ENCODE measurements around the gene FAM167B.

FAM167B gene
- 0 to 0.96 (median 0.49) reads per million in 3 experiments for total RNA-seq

GRCh38 chr1:32246888-32247273 lies at the start of gene FAM167B:
Gene FAM167B (plus strand): TSS chr1:32247222. CDS start chr1:32247422, 200 bp downstream.
- no peak for DNase-seq

DNA sequence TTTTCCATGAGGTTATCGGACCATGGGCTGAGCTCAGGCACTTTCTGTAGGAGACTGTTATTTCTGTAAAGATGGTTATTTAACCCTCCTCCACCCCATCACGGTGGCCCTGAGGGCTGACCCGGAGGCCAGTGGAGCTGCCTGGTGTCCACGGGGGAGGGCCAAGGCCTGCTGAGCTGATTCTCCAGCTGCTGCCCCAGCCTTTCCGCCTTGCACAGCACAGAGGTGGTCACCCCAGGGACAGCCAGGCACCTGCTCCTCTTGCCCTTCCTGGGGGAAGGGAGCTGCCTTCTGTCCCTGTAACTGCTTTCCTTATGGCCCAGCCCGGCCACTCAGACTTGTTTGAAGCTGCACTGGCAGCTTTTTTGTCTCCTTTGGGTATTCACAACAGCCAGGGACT lies 49.2 kb upstream of the FAM167B start:
- DNase-seq, result no peak

- DNase-seq, result no peak
Measured at GRCh38 chr1:32198237-32199042, 48.6 kb upstream of the FAM167B start.

- DNase-seq, result no peak
Measured at GRCh38 chr1:32199043-32199716, 47.8 kb upstream of the FAM167B start.

- no peak for DNase-seq
Measured at GRCh38 chr1:32199717-32200072, 47.3 kb upstream of the FAM167B start.

DNA sequence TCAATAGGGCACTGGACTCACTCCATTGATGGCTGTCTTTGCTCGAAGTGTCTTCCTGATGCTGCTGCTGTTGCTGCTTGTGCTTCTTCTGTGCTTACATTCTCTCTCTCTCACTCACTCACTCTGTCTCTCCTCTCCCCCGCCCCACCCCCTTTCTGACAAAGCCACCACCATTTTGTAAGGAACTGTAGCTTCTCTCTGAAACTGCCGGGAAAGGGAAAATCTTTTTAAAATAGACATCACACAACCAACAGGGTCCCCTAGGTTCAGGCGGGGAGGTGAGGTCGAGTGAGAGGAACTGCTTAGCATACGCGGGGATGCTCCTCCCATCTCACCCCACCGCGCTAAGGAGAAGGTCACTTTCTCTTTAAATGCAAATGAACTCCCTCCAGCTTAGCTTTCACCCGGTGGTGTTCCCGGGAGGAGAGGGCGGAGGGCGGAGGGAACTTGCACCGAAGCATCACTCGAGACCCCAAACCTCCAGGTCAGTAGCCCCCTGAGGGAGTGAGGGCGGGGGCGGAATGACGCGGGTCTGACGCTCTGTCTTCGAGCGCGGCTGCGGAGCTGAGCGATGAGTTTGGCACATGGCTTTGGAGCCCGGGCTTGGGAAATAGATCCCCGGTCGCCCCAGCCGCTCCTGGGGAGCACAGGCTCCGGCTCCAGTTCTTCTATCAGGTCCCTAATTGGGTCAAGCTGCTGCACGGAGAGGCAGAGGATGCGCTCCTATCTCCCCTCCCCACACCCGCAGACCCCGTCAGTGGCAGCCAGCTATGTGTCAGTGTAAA lies 46.6 kb upstream of the FAM167B start, which contains the start of gene CCDC28B:
TSS of gene CCDC28B (plus strand) at position 370 of the 785 bp plus-strand sequence. CDS start 1,341 bp downstream, outside the sequence.
- DNase-seq, result peak; percentile 48

DNA sequence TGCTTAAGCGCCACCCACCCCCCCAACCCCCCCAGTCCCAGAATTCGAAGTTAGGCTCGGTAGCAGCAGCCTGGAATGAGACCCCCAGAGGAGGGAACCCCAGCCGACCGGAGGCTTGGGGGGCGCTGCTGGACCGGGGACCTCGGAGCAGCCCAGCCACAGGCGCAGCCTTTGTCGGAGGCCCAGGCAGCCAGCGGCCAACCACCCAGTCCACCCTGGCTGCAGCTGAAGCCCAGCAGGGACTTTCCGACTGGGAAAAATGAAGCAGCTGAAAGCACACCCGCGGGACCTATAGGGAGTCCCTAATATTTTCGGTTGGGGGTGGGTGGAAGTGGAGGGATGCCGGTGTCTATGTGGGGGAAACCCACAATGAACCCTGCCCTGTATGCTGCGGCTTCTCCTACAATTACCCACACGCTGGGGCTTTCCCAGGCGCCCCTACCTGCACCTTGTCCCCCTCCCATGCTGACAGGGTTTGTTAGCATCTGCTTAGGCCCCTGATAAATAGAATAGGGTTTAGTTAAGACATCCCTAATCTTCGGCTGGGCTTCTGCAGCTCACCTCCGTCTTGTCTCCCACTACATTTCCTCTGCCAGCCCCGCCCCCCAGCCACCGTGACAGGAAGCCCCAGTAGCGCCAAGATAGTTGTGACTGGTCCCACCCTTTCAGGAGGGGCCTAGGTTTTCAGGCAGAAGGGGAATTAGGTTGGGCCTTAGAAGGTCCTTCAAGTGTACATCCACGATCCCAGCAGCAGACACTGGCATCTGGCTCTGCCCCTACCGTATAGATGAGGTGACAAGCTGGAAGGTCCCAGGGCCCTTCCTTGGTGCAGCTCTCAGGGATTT lies 45.8 kb upstream of the FAM167B start:
- DNase-seq, result peak; percentile 78

- no peak for DNase-seq
Measured at GRCh38 chr1:32204943-32205361, 42.1 kb upstream of the FAM167B start.

DNA sequence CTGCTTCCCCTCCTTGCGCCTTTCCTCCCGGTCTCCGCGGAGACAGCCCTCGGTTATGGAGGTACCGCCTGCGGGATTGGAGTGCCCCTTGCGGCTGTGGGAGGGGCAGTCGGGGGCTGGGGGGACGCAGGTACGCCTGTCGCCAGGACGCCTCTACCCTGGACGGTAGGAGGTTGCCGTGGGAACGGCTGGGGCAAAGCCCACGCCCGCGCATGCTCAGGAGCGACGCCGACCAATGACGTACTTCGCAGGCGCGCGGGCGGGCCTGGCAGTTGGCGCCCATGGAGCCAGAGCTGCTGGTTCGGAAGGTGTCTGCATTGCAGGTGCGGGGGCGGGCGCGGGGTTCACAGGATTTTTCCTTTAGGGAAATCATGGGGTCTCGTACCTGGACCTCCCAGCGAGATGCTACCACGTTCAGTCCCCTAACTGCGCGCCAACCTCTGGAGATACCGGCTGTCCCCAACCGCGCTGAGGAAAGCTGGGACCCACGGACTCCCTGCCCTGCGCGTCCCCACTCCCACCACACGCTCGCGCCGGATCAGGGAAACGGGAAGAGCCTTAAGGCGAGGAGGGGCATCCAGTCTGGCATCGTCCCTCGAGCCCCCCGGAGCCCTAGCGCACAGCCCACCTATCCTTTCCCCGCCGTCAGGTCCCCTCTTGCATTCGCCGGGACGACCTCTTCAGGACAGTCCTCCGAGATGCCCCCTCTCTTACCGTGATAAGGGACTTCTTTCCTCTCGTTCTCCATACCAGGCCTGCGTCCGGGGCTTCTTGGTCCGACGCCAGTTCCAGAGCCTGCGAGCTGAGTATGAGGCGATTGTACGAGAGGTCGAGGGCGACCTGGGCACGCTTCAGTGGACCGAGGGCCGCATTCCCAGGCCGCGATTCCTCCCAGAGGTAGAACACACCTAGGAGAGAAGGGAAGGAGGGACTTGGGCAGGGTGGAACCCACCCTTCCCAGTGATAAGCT lies 41.3 kb upstream of the FAM167B start, which contains the start of gene IQCC:
TSS of gene IQCC (plus strand) at position 271 of the 970 bp plus-strand sequence. CDS start at position 282, 11 bp downstream.
- DNase-seq, result peak; percentile 84

DNA sequence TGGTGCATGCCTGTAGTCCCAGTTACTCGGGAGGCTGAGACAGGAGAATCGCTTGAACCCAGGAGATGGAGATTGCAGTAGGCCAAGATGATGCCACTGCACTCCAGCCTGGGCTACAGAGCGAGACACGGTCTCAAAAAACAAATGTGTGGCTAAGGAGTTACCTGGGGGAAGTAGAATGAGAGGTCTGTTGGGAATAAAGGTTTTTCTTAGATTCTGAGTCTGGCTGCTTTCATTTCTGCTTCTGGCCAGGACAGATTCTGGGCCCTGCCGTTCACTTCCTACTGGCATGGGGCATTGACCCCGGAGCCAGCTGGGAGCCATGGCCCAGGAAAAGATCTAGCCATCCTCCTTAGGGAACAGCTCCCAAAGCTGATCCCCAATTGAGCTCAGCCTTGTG lies 38.6 kb upstream of the FAM167B start:
- no peak for DNase-seq

- DNase-seq, result no peak
Measured at GRCh38 chr1:32208891-32209328, 38.1 kb upstream of the FAM167B start, which contains the start of gene DCDC2B. Gene DCDC2B (plus strand): TSS chr1:32209089. CDS start chr1:32209094, 5 bp downstream.

GRCh38 chr1:32215629-32216480 lies 31.2 kb upstream of the FAM167B start:
- DNase-seq, result peak; percentile 44

DNA sequence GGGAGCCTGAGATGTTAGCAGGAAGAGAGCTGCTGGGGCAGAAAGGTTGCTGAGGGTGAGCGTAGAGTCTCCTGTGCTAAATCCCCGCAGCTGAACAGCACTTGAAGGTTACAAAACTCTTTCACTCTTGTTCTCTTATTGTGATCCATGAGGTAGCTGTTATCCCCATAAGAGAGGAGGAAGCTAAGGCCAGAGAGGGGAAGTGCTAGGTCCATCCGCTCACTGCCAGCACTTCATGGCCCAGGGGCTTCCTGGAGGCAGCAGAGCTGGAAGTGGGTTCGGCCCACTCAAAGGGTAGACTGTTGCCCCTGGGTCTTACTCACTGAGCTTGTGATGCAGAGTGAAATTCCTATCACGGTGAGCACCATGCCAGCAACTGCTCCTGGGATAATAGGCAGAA lies 30.5 kb upstream of the FAM167B start:
- no peak for DNase-seq

- no peak for DNase-seq
Measured at GRCh38 chr1:32219022-32219421, 28.0 kb upstream of the FAM167B start.

- no peak for DNase-seq
Measured at GRCh38 chr1:32220746-32221580, 26.1 kb upstream of the FAM167B start.

- no peak for DNase-seq
Measured at GRCh38 chr1:32221581-32221979, 25.4 kb upstream of the FAM167B start.

- DNase-seq, result peak; percentile 91
Measured at GRCh38 chr1:32221980-32222755, 24.9 kb upstream of the FAM167B start, which contains the start of the genes EIF3I and TMEM234. Gene EIF3I (plus strand): TSS chr1:32222407. CDS start chr1:32222442, 35 bp downstream. Gene TMEM234 (minus strand): TSS chr1:32222353. CDS start chr1:32222322, 31 bp downstream.

- no peak for DNase-seq
Measured at GRCh38 chr1:32223683-32224082, 23.3 kb upstream of the FAM167B start.
